Tibial nerve (tissue), 3 donors: ENCODE results near the gene SF3A1.

Experiments
- POLR2A ChIP-seq, 2 donors: fragments of 450-650 bp; IDR thresholded peaks; one replicate each; pipeline ENCODE4 v1.6.1; 2017; ENCODE audit warnings: antibody characterized with exemption in 2 of 2, mild to moderate bottlenecking in 2 of 2, moderate library complexity in 2 of 2
- TF ChIP-seq, protein P1 (sequence below), 5 experiments: fragments of 200-600 bp in 3 of 5; fragments of 450-650 bp in 2 of 5; sonication (generic) in 3 of 5; IDR thresholded peaks; one replicate each; pipeline ENCODE4 v1.5.1; 2016 to 2019; ENCODE audit warnings: antibody characterized with exemption in 5 of 5, mild to moderate bottlenecking in 3 of 5, moderate library complexity in 2 of 5

DNA sequence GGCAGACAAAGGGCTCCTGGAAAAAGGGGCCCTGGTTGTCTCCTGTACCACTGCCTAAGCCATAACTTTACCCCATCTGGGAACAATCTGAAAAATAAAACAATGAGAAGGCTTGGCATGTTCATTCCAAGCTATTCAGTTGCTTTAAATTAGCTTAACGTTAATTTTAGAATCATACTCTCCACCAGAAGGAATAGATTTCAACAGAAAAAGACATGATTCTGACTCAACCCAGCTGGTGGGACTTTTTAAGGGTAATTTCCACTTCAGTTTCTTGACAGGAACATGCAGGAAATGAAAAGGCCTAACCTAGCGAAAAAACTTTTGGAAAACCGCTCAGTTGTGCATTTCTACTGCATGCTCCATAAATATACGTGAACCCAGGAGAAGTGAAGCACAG, 7.9 kb downstream of the SF3A1 start:
- TF ChIP-seq, protein P1, sequence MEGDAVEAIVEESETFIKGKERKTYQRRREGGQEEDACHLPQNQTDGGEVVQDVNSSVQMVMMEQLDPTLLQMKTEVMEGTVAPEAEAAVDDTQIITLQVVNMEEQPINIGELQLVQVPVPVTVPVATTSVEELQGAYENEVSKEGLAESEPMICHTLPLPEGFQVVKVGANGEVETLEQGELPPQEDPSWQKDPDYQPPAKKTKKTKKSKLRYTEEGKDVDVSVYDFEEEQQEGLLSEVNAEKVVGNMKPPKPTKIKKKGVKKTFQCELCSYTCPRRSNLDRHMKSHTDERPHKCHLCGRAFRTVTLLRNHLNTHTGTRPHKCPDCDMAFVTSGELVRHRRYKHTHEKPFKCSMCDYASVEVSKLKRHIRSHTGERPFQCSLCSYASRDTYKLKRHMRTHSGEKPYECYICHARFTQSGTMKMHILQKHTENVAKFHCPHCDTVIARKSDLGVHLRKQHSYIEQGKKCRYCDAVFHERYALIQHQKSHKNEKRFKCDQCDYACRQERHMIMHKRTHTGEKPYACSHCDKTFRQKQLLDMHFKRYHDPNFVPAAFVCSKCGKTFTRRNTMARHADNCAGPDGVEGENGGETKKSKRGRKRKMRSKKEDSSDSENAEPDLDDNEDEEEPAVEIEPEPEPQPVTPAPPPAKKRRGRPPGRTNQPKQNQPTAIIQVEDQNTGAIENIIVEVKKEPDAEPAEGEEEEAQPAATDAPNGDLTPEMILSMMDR (IDR thresholded peaks at IDR 0.05), result no peak
- TF ChIP-seq POLR2A (IDR thresholded peaks at IDR 0.05), result no peak
